ENCODE data around the gene MAN1A2. TPM values are rescaled to one million over a fixed set of nuclear protein-coding genes. Genes with fewer than 3 reads are reported as not detected.
"Not testable (repeated sequence)": the region's sequence is repeated elsewhere in the genome, so short reads cannot be mapped to it uniquely, and the experiment has no call there.

Gene MAN1A2
- polyA plus RNA-seq, 4 donors = 37.9 to 51.0 (median 47.3) TPM

- DNase-seq (ENCODE audit: low read depth in 4 of 4, low spot score in 3 of 4) = no peak
These were observed 186.2 kb downstream of the MAN1A2 start for GRCh38 chr1:117553471-117553870.

DNA sequence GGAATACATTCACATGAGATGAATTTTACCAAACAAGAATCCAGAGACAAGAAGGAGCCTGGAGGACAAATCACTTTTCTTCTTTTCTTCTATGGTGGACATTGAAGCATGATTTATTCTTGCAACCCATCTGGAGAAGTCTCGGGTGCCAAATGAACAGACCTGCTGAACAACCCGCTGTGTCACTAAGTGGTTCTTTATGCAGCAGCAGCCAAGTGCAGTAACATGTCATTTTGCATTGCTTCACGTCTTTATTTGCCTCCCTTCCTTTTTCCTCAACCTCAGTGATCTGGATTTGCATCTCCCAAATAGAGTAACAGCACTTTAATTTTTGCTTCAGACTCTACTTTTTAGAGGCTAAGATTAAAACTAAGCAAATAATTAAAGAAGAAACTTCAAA lies 188.6 kb downstream of the MAN1A2 start:
- DNase-seq (ENCODE audit: low read depth in 4 of 4, low spot score in 3 of 4) = no peak

GRCh38 chr1:117556341-117556740 lies 189.1 kb downstream of the MAN1A2 start:
- no peak for DNase-seq (ENCODE audit: low read depth in 4 of 4, low spot score in 3 of 4)

DNA sequence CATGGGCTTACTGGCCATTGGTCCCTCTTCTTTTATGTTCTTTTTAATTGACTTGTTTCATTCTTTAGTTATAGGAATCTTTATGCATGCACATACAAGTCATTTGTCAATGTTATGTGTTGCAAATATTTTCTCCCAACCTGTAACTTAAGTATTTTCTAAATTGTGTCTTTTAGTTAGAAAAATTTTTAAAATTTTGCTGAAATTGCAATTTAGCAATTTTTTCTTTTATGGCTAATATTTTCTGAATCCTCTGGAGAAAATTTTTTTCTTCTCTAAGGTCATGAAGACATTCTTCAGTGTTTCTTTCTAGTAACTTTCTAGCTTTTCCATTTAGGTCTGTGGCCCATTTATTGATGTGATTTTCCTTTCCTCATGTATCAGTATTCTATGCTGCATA lies 189.7 kb downstream of the MAN1A2 start:
- DNase-seq (ENCODE audit: low read depth in 4 of 4, low spot score in 3 of 4) = no peak

GRCh38 chr1:117558451-117558850 lies 191.2 kb downstream of the MAN1A2 start:
- DNase-seq (ENCODE audit: low read depth in 4 of 4, low spot score in 3 of 4) = not testable (repeated sequence)

DNA sequence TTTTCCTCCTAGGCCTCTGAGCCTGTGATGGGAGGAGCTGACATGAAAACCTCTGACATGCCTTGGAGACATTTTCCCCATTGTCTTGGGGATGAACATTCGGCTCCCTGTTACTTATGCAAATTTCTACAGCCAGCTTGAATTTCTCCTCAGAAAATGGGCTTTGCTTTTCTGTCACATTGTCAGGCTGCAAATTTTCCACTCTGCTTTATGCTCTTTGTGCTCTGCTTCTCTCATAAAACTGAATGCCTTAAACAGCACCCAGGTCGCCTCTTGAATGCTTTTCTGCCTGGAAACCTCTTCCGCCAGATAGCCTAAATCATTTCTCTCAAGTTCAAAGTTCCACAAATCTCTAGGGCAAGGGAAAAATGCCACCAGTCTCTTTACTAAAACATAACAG lies 191.9 kb downstream of the MAN1A2 start:
- DNase-seq (ENCODE audit: low read depth in 4 of 4, low spot score in 3 of 4) = no peak

GRCh38 chr1:117559985-117560384 lies 192.7 kb downstream of the MAN1A2 start:
- no peak for DNase-seq (ENCODE audit: low read depth in 4 of 4, low spot score in 3 of 4)

GRCh38 chr1:117561071-117561470 lies 193.8 kb downstream of the MAN1A2 start:
- no peak for DNase-seq (ENCODE audit: low read depth in 4 of 4, low spot score in 3 of 4)

- no peak for DNase-seq (ENCODE audit: low read depth in 4 of 4, low spot score in 3 of 4)
These were observed 194.3 kb downstream of the MAN1A2 start for GRCh38 chr1:117561551-117561950.

GRCh38 chr1:117562581-117563491 lies 195.6 kb downstream of the MAN1A2 start:
- no peak for DNase-seq (ENCODE audit: low read depth in 4 of 4, low spot score in 3 of 4)

DNA sequence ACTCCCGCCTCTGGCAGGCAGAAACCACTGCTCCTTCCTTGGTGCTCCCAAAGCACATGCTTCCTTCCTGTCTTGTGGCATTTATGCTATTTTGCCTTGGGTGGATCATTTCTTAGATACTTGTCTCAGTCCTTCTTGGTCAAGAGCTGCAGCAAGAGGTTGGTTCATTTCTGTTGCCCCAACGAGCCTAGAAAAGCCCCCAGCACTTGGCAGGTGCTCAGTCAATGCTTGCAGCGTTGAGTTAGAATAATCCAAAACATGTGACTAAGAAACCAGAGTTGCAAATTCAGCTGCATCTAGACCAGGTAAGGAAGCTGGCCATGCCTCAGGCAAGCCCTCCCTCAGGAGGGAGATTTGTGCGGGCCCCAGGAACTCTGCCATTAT lies 196.2 kb downstream of the MAN1A2 start:
- no peak for DNase-seq (ENCODE audit: low read depth in 4 of 4, low spot score in 3 of 4)

GRCh38 chr1:117564227-117565075 lies 197.2 kb downstream of the MAN1A2 start:
- DNase-seq (ENCODE audit: low read depth in 4 of 4, low spot score in 3 of 4) = no peak

GRCh38 chr1:117565076-117565556 lies 197.9 kb downstream of the MAN1A2 start:
- DNase-seq (ENCODE audit: low read depth in 4 of 4, low spot score in 3 of 4) = no peak

DNA sequence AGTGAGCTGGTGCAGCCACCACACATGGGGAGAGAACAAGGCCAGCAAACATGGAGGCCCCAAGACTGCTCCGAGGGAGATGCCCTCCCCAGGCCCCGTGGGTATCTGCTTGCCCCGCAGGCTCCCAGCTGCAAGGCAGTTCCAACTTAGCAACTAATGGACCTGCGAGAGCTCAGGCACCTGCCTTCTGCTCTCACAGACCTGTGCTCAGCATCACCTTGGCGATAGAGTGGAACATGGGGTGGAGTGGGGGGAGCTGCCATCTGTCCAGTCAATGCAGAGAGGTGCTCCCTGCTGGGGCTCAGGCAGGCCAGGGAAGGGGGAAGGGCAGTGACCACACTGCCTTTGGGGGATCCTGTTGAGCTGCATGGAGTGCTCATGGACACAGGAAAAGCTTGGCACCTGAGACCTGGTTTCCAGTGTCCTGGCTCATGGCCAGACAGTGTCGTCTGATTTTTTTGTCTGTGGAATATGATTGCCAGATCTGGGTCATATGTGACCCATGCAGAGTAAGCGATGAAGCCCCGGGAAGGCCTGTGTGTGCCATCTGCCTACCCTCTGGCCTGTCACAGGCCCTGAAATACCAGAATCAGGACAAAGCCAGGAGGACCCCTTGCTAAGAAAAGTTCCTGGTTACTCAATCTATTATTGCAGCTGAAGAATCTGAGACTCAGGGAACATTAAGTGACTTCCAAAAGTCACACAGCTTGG lies 198.7 kb downstream of the MAN1A2 start:
- no peak for DNase-seq (ENCODE audit: low read depth in 4 of 4, low spot score in 3 of 4)

GRCh38 chr1:117566556-117566955 lies 199.3 kb downstream of the MAN1A2 start:
- DNase-seq (ENCODE audit: low read depth in 4 of 4, low spot score in 3 of 4) = no peak

DNA sequence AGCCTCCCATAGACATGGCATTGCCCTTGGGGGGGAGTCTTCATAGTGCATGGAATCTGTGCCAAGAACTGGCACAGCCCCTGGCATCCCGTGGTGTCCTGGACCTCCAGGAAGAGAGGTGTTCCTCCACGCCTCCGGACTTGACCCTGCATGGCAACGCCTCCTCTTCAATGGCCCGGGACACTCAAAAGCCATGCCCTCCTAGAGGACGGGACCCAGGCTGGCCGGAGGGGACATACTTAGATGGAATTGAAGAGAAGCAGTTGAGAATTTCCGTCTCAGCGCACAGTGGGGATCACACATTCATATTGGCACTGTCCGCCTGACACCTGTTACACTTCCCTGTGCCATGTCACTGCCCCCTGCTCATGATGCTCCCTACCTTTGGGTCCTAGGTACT lies 200.2 kb downstream of the MAN1A2 start:
- DNase-seq (ENCODE audit: low read depth in 4 of 4, low spot score in 3 of 4) = no peak

DNA sequence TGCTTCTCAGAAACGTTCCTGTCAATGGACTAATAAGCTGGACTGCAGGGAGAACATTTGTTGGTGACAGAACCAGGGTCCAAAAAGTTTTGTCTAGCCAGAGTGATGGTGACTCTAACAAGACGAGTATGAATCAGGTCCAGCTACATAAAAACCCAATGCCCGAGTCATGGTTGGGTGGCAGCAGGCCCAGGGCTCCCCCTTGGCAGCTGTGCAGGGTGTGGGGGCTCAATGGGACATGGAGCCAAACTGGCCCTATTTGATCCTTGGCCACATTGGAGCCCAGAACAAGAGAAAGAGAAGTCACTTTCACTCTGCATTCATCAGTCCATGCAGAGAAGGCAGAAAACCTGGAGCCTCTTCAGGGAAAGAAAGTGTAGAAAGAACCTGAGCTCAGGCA lies 200.7 kb downstream of the MAN1A2 start:
- DNase-seq (ENCODE audit: low read depth in 4 of 4, low spot score in 3 of 4) = no peak

DNA sequence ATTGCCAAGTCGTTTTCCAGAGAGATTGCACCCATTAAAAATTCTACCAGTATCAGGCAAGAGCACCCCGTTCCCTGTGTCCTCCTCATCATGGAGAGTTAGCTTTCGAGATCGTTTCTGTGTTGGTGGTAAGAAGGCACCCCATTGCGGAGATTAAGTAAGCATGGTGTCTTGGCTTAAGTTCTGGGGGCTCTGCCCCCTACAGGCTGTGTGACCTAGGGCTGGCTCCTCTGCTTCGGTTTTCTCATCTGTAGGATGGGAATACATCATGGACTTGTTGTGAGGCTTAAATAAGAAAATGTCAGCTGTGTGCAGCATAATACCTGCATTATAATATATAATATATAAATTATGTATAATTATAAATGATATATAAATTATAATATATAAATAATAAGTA lies 201.8 kb downstream of the MAN1A2 start:
- DNase-seq (ENCODE audit: low read depth in 4 of 4, low spot score in 3 of 4) = no peak

- no peak for DNase-seq (ENCODE audit: low read depth in 4 of 4, low spot score in 3 of 4)
These were observed 202.6 kb downstream of the MAN1A2 start for GRCh38 chr1:117569856-117570255.

DNA sequence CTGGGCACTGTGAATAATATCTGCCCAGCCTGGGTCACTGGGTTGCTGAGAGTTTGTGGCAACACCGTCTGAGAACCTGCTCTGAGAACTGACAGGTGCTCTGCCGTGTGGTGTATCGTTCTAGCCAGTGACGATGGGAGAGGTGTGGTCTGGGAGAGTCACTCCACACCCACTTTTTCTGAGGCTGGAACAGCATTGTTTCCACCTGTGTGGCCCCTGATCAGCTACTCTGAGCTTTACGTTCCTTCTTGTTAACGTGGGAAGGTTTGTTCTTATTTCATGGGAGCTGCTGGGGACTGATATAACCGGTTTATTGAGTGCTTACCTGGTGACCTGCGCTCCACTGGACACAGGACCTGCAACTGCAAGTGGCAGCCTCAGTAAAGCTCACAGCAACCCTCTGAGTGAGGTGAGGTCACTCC lies 203.8 kb downstream of the MAN1A2 start:
- DNase-seq (ENCODE audit: low read depth in 4 of 4, low spot score in 3 of 4) = no peak

DNA sequence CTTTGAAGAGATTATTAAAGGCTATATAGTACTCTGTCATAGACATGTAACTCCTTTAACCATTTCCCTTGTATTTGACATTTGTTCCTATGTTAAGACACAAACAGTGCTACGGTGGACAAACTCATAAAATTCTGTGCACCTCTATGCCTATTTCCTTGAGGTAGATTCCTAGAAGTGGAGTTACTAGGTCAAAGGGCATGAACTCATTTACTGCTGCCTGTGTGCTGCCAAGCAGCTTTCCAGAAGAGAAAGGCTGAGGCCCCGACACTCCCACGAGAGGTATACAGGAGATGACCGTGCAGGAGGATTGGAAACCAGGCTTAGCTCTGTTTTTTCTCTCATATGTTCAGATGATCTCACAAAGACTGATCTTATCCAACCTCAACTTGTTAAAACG lies 204.2 kb downstream of the MAN1A2 start:
- DNase-seq (ENCODE audit: low read depth in 4 of 4, low spot score in 3 of 4) = no peak
